Heart left ventricle (tissue), 13 donors: ENCODE data around the gene LPAR6.

Experiments
- POLR2A ChIP-seq, 2 donors: fragments of 450-650 bp; IDR thresholded peaks; one replicate each; pipeline ENCODE4 v1.6.1; 2017; ENCODE audit warnings: antibody characterized with exemption in 2 of 2, mild to moderate bottlenecking in 2 of 2, moderate library complexity in 2 of 2
- TF ChIP-seq, protein P1 (sequence below), 12 donors: fragments of 200-600 bp; sonication (generic) in 4 of 12; IDR thresholded peaks; one replicate each; pipeline versions ENCODE4 v1.5.0 to v1.8.0; 2018 to 2022; ENCODE audit warnings: antibody characterized with exemption in 12 of 12, mild to moderate bottlenecking in 5 of 12
- donor health status: ischemic (EF 13 %, LVEDD 7.1; RV severe dilation, severe dysfunction).
- donor health status: DM: no; HTN: yes; CAD: no.
- donor health status: DM: no; HTN: no; CAD: no.
- donor health status: ischemic (EF 25% LVEDD 6.9; RV normal size, moderate dysfunction).
- donor health status: ischemic (EF 25% LVEDD 5.7; RV mildly dilated, moderate dysfunction).
- donor health status: ischemic (EF 35%, LVEDD 5.7; RV mildly dilated, moderate dysfunction).
- donor health status: nonischemic (EF 11% LVEDD 7.7; RV severe dilation, severe dysfunction).
- donor health status: DM: yes; HTN: yes; CAD: no.
- donor health status: PGD.
- donor health status: ischemic (EF 29% LVEDD 5.4; RV normal size, mild dysfunction).
- donor health status: nonischemic (EF 23%, LVEDD 6.1; RV moderate dilation, normal function).

DNA sequence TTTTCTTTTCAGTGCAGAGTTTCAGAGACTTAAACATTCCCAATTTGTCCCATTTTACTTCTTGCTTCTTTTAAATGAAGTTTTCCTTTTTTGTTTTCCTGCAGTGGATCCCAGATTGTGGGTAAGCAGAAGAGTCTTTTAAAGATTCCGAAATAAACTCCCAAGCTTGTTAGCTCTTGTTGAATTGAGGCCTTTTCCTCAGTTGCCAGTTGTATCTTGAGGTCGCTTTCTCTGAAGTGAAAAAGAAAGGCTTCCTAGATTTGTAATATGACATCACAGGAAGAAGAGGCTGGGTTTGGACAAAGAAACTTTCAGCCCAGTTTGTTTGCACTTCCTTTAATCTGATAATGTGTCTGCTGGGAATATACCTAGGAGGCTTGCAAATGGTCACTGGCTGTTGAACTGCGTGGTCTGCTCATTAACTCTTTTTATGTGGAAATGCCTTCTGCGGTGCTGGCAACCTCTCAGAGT, at the start of gene LPAR6:
- TF ChIP-seq, protein P1, sequence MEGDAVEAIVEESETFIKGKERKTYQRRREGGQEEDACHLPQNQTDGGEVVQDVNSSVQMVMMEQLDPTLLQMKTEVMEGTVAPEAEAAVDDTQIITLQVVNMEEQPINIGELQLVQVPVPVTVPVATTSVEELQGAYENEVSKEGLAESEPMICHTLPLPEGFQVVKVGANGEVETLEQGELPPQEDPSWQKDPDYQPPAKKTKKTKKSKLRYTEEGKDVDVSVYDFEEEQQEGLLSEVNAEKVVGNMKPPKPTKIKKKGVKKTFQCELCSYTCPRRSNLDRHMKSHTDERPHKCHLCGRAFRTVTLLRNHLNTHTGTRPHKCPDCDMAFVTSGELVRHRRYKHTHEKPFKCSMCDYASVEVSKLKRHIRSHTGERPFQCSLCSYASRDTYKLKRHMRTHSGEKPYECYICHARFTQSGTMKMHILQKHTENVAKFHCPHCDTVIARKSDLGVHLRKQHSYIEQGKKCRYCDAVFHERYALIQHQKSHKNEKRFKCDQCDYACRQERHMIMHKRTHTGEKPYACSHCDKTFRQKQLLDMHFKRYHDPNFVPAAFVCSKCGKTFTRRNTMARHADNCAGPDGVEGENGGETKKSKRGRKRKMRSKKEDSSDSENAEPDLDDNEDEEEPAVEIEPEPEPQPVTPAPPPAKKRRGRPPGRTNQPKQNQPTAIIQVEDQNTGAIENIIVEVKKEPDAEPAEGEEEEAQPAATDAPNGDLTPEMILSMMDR (IDR thresholded peaks at IDR 0.05) = no peak
- peak in 1 of 2 donors; percentile 85 for TF ChIP-seq POLR2A (IDR thresholded peaks at IDR 0.05)
